HAP-1 (cell line): Measurements from ENCODE around the gene TBC1D13.
"Not testable (repeated sequence)": the region's sequence is repeated elsewhere in the genome, so short reads cannot be mapped to it uniquely, and the experiment has no call there.

ENCODE experiments used
- DNase-seq, 2 experiments: peaks; one replicate each; pipeline ENCODE4 v3.0.0-alpha.2; 2016 to 2020; ENCODE audit warnings: low spot score in 2 of 2
- H3K27me3 ChIP-seq: fragments of 250-450 bp; sonication (Bioruptor Pico); 2 replicates; pipeline ENCODE4 v1.5.1; 2020; ENCODE audit warnings: low read depth, mild to moderate bottlenecking, moderate library complexity
- H3K36me3 ChIP-seq: fragments of 250-450 bp; sonication (Bioruptor Pico); replicated peaks from 2 replicates; pipeline ENCODE4 v1.5.1; 2020; ENCODE audit warnings: mild to moderate bottlenecking
- H3K4me1 ChIP-seq: fragments of 250-450 bp; sonication (Bioruptor Pico); 2 replicates; pipeline ENCODE4 v1.5.1; 2020; ENCODE audit warnings: mild to moderate bottlenecking
- H3K4me3 ChIP-seq: fragments of 250-450 bp; sonication (Bioruptor Pico); 2 replicates; pipeline ENCODE4 v1.5.1; 2020; ENCODE audit warnings: mild to moderate bottlenecking, moderate library complexity
- H3K9me3 ChIP-seq: fragments of 250-450 bp; sonication (Bioruptor Pico); 2 replicates; pipeline ENCODE4 v1.5.1; 2020; ENCODE audit warnings: mild to moderate bottlenecking, moderate library complexity
- in situ Hi-C: fragments of 300-500 bp; cut with MboI; formaldehyde crosslinking; loops from 3 replicates; pipeline ENCODE4 v1.14.3; 2020; ENCODE audit warnings: low sequenced_read_pairs, inconsistent platforms, mixed read lengths

Gene TBC1D13

DNA sequence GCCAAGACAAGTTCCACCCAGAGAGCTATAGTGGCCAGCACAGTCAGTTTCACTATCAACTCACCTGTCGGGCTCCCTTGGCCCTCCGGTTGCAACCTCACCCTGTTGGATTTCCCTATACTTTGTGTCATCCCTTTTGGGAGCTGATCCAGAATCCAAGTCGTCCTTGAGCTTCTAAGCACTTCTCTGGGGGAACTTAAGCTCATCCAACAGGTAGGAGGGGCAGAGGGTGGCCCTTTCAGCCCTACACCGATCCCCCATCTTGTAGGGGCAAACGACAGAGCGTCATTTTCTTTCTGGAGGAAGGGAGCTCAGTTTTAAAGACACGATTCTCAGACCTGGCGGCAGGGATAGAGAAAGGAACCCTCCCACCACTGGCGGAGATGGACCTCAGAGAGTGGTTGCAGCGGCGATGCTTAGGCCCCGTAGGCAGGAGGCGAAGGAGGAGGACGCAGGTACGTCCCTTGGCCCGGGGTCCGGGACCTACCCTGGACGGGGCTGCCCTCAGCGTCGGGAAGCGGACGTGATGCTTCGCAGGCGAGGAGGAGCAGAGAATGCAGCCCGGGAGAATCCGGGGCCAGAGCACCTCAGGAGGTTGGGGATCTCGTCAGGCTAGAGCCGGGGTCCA is 15.8 kb upstream of the TBC1D13 start:
- DNase-seq = peak in 1 of 2 experiments; percentile 30
- Histone ChIP-seq H3K27me3 (no peaks in the 10 kb centered on the region), H3K36me3 (no peaks in the 10 kb centered on the region), H3K9me3 (0 out of 2 replicates have a peak, but pooled peaks cover 3% of the 10 kb centered on the region), H3K4me1 (peaks cover 3% of the 10 kb centered on the region), H3K4me3 (peak overlapping the region; percentile 87)
- in situ Hi-C loops = no loop called here

DNA sequence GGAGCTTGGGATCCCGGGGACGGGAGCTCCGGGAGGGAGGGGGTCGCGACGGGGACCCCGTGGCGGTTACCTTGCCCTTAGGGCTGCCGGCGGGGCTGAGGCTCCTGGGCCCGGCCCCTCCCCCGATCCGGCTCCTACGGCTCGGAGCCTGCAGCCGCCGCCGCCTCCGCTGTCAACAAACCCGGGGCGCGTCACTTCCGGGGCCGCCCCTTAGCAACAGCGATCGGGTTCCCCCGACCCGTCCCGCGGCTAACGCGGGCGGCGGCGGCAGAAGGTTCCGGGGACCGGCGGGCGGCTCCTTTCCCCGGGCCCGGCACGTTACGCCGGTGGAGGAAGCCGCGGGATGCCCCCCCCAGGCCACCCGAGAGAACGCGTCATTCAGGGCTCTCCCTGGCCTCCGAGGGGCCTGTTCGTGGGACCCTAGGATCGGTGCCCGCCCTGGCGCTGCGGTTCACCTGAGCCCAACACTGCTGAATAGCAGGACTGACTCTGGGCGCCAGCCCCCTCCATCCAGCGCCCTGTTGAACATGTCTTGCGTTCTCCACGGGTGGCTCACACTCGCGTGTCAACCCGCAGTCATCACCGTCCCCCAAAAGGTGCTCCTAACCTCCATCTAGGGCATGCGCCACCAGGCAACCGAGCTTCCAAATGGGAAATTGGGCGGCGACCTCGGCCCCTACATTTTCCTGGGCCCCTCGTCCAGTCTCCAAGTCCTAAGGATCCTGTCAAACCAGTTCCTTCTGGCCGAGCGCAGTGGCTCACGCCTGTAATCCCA is 15.1 kb upstream of the TBC1D13 start, which contains the start of gene ZER1:
Gene ZER1 (minus strand): TSS at position 183 of the 775 bp plus-strand sequence. CDS start 16,362 bp downstream, outside the sequence.
- in situ Hi-C loops = no loop called here
- H3K36me3 ChIP-seq = no peaks in the 10 kb centered on the region
- 0 out of 2 replicates have a peak, but pooled peaks cover 4% of the 10 kb centered on the region for H3K9me3 ChIP-seq
- DNase-seq = peak; percentile 73 to 92
- peak within 1 kb of the TSS; percentile 87 for H3K4me3 ChIP-seq
- H3K27me3 ChIP-seq = no peaks in the 10 kb centered on the region
- peaks cover 3% of the 10 kb centered on the region for H3K4me1 ChIP-seq

DNA sequence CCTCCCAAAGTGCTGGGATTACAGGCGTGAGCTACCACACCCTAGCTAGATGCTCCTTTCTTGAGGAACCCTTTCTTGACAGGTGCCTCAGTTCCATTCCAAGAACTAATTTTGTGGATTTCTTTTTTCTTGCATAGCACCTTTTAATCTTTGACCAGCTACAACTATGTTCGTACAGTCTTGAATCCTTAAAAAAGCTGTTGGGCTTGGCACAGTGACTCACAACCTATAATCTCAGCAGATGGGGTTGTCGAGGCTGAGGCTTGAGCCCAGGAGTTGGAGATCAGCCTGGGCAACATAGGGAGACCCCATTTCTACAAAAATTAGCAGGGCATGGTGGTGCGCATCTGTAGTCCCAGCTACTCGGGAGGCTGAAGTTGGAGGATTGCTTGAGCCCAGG is 14.0 kb upstream of the TBC1D13 start:
- 0 out of 2 replicates have a peak, but pooled peaks cover 5% of the 10 kb centered on the region for H3K9me3 ChIP-seq
- no peak overlapping the region for H3K4me3 ChIP-seq
- in situ Hi-C loops = no loop called here
- H3K27me3 ChIP-seq = no peaks in the 10 kb centered on the region
- peaks cover 3% of the 10 kb centered on the region for H3K4me1 ChIP-seq
- no peaks in the 10 kb centered on the region for H3K36me3 ChIP-seq
- DNase-seq = no peak

DNA sequence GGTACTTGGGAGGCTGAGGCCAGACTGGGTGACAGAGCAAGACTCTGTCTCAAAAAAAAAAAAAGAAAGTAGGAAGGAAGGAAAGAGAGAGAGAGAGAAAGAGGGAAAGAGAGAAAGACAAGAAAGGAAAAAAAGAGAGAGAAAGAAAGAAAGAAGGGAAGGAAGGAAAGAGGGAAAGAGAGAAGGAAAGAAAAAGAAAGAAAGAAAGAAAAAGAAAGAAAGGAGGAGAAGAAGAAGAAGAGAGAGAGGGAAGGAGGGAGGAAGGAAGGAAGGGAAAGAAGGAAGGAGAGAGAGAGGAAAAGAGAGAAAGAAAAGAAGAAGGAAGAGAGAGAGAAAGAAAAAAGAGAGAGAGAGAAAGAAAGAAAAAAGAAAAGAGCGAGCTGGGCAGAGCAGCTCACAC is 12.2 kb upstream of the TBC1D13 start:
- DNase-seq = no peak
- H3K9me3 ChIP-seq = 0 out of 2 replicates have a peak, but pooled peaks cover 5% of the 10 kb centered on the region
- H3K27me3 ChIP-seq = no peaks in the 10 kb centered on the region
- in situ Hi-C loops = no loop called here
- H3K4me1 ChIP-seq = peaks cover 3% of the 10 kb centered on the region
- H3K36me3 ChIP-seq = no peaks in the 10 kb centered on the region
- H3K4me3 ChIP-seq = no peak overlapping the region

DNA sequence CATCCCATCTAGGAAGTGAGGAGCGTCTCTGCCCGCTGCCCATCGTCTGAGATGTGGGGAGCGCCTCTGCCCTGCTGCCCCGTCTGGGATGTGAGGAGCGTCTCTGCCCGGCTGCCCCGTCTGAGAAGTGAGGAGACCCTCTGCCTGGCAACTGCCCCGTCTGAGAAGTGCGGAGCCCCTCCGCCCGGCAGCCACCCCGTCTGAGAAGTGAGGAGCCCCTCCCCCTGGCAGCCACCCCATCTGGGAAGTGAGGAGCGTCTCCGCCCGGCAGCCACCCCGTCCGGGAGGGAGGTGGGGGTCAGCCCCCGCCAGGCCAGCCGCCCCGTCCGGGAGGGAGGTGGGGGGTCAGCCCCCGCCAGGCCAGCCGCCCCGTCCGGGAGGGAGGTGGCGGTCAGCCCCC is 7.0 kb upstream of the TBC1D13 start:
- DNase-seq, H3K27me3 ChIP-seq, H3K36me3 ChIP-seq, H3K4me1 ChIP-seq, in situ Hi-C loops, H3K4me3 ChIP-seq: not testable (repeated sequence)
- H3K9me3 ChIP-seq = peaks cover 15% of the 10 kb centered on the region

DNA sequence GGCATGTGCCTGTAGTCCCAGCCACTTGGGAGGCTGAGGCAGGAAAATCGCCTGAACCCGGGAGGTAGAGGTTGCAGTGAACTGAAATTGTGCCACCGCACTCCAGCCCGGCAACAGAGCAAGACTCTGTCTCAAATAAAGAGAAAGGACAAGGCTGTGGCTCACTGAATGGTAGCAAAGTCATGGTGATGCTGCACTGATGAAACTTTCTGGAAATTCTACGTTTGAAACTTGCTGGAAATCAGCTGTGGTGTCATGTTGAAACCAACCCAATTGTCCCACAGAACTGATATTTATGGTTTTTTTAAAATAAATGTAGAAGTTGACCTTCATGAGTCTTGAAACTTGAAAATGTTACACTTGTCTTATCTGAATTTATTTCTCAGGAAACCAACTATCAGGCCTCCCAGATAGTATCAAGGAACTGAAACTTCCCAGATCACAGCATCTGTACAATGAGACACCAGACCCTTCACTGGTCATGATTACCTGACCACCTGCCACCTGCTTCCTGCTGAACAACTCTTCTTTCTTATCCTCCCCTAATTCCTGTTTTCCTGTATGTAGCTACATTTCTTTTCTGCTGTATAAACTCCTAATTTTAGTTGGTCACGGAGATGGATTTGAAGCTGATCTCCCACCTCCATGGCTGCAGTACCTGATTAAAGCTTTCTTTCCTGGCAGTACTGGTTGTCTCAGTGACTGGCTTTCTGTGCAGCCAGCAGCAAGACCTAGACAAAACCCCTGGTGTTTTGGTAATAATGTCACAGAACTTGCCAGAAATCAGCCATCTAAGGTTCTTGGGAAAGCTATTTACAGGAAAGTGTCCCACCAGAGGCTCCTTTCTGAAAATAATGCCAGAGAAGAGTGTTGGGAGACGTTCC is 5.6 kb upstream of the TBC1D13 start:
- no peaks in the 10 kb centered on the region for H3K27me3 ChIP-seq
- in situ Hi-C loops = no loop called here
- H3K4me3 ChIP-seq = no peak overlapping the region
- peaks cover 12% of the 10 kb centered on the region for H3K9me3 ChIP-seq
- DNase-seq = no peak
- peaks cover under 1% of the 10 kb centered on the region for H3K4me1 ChIP-seq
- no peaks in the 10 kb centered on the region for H3K36me3 ChIP-seq

DNA sequence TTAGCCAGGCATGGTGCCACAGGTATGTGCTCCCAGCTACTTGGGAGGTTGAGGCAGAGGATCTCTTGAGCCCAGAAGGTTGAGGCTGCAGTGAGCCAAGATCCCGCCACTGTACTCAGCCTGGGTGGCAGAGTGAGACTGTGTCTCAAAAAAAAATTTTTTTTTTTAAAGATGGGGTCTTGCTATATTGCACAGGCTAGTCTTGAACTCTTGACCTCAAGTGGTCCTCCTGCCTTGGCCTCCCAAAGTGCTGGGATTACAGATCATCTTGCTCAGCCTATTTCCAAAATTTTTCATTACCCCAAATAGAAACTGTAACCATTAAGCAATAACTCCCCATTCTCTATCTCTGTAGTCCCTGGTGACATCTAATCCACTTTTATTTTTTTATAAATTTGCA is 4.4 kb upstream of the TBC1D13 start:
- H3K9me3 ChIP-seq = peaks cover 10% of the 10 kb centered on the region
- in situ Hi-C loops = no loop called here
- no peak for DNase-seq
- no peaks in the 10 kb centered on the region for H3K27me3 ChIP-seq
- peaks cover 5% of the 10 kb centered on the region for H3K4me1 ChIP-seq
- H3K36me3 ChIP-seq = no peaks in the 10 kb centered on the region
- H3K4me3 ChIP-seq = no peak overlapping the region

DNA sequence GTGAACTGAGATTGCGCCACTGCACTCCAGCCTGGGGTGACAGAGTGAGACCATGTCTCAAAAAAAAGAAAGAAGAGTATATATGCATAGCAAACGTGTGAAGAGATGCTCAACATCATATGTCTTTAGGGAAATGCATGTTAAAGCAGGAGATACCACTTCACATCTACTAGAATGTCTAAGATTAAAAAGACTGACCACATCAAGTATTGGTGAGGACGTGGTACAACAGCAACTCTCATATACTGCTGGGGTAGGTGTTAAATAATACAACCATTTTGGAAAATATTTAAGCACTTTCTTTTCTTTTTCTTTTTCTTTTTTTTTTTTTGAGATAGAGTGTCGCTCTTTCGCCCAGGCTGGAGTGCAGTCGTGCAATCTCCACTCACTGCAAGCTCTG is 1.6 kb upstream of the TBC1D13 start:
- Histone ChIP-seq H3K27me3 (no peaks in the 10 kb centered on the region), H3K9me3 (peaks cover 10% of the 10 kb centered on the region), H3K4me1 (peaks cover 5% of the 10 kb centered on the region), H3K36me3 (peaks cover 3% of the 10 kb centered on the region), H3K4me3 (no peak overlapping the region)
- in situ Hi-C loops = no loop called here
- no peak for DNase-seq

DNA sequence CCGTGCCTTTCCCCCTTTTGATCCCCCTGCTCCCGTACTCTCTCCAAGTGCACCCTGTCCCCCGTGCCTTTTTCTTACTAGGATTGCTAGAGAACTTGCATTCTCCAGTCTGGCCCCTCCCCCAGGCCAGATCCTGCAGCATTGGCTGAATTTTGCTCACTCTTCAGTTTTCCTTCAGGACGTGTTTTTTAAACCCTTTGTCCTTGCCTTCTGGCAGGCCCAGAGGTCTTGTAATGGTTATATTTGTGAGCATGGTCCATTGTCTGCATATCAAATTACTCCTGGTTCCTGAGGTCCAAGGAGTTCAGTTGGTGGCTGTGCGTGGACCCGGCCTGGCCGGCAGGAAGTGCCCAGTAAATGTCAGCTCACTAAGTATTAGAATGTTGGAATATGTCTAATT is 606 bp downstream of the TBC1D13 start:
- H3K9me3 ChIP-seq = no peaks in the 10 kb centered on the region
- peaks cover 17% of the 10 kb centered on the region for H3K36me3 ChIP-seq
- no peaks in the 10 kb centered on the region for H3K27me3 ChIP-seq
- DNase-seq = peak in 1 of 2 experiments; percentile 41
- peak overlapping the region; percentile 93 for H3K4me3 ChIP-seq
- in situ Hi-C loops = no loop called here
- H3K4me1 ChIP-seq = peaks cover 5% of the 10 kb centered on the region

DNA sequence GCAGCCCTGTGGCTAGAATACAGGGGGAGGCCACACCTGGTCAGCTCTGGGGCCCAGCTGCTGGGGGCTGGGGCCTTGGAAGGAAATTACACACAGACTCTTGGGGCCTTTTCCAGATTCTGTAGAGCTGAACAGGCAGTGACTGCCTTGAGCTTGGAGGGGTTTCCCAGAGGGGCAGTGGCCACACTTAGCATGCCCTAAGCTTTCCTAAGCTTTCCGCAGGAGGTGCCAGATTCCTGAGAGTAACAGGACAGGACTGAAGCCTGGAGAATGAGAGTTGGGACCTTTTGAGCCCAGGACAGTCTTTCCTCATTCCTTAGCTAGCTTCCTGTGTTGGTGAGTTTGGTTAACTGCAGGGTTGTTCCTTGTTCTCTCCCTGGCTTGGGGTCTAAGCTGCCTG is 1.4 kb downstream of the TBC1D13 start:
- H3K27me3 ChIP-seq = no peaks in the 10 kb centered on the region
- no peak overlapping the region for H3K4me3 ChIP-seq
- H3K36me3 ChIP-seq = peaks cover 23% of the 10 kb centered on the region
- no peak for DNase-seq
- in situ Hi-C loops = no loop called here
- H3K9me3 ChIP-seq = no peaks in the 10 kb centered on the region
- H3K4me1 ChIP-seq = peaks cover 5% of the 10 kb centered on the region

DNA sequence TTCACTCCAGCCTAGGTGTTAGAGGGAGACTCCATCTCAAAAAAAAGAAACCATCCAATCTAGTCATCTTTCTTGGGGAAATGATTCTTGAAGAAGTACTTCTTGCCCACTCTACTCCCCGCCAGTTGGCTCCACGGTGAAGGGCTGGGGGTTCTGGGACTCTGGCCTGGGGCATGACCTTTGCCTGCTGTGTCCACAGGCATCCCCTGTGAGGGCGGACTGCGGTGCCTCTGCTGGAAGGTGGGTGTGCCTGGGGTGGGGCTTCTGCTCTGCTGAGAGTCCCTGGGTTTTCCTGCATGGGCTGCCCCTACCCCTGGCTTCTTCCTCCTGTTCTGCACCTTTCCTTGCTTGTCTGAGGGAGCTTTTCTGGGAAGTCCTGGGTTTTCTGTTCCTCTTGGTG is 3.5 kb downstream of the TBC1D13 start:
- DNase-seq = no peak
- Histone ChIP-seq H3K36me3 (peaks cover 23% of the 10 kb centered on the region), H3K4me1 (peaks cover 5% of the 10 kb centered on the region), H3K4me3 (no peak overlapping the region), H3K27me3 (no peaks in the 10 kb centered on the region), H3K9me3 (no peaks in the 10 kb centered on the region)
- in situ Hi-C loops = no loop called here

DNA sequence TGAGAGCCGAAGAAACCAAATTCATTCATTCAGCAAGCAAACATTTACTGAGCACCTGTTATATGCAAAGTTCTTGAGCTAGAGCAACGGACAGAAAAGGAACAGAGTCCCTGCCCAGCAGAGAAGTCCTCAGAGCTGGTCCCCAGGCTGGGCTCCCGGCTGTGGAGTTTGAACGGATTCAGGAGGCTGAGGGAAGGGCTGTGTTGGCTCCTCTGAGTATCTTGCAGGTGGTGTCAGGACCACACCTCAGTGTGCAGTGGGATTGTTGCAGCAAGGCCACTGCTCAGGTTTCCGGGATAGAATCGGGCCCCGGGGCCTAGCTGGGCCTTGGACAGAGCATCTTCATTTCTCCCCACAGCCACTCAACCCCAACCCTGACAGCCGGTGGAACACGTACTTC is 5.1 kb downstream of the TBC1D13 start:
- Histone ChIP-seq H3K4me1 (no peaks in the 10 kb centered on the region), H3K27me3 (no peaks in the 10 kb centered on the region), H3K36me3 (peaks cover 25% of the 10 kb centered on the region), H3K9me3 (no peaks in the 10 kb centered on the region), H3K4me3 (no peak overlapping the region)
- in situ Hi-C loops = no loop called here
- no peak for DNase-seq

DNA sequence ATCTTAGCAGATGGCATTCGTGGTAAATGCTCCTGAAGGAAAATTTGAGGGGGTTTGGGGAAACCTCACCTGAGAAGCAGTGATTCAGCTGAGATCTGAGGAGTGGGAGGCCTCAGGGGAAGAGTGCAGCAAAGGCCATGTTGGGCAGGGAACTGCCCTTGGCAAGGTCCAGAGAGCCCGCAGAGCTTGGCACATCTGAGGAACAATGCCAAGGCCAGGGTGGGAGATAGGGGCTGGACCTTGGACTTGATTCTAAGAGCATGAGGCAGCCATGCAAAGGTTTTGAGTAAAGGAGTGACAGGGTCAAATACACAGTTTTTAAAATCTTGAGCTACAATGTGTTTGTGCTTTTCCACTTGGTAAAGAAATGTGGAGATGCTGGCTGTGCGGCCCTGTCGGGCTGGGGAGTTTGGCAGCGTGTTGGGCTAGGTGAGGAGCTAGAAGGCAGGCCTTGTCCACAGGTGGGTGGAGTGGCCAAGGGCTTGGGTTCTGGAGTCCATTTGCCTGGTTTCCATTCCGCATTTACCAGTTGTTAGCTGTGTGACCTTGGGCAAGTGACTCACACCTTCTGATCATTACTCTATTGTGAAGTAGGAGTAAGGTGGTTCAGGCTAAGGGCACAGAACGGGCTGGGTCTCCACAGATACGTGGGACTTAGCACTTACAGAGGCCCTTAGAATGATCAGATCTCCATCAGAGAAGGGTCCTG is 6.1 kb downstream of the TBC1D13 start:
- no peak for DNase-seq
- Histone ChIP-seq H3K4me3 (no peak overlapping the region), H3K27me3 (no peaks in the 10 kb centered on the region), H3K9me3 (no peaks in the 10 kb centered on the region), H3K36me3 (peaks cover 30% of the 10 kb centered on the region), H3K4me1 (no peaks in the 10 kb centered on the region)
- in situ Hi-C loops = no loop called here
